ENCODE results near the gene SLC22A17. TPM values are rescaled to one million over a fixed set of nuclear protein-coding genes. Genes with fewer than 3 reads are reported as not detected.

SLC22A17 gene
- total RNA-seq, 1 experiment from 2014 or later = 5.9 TPM

DNA sequence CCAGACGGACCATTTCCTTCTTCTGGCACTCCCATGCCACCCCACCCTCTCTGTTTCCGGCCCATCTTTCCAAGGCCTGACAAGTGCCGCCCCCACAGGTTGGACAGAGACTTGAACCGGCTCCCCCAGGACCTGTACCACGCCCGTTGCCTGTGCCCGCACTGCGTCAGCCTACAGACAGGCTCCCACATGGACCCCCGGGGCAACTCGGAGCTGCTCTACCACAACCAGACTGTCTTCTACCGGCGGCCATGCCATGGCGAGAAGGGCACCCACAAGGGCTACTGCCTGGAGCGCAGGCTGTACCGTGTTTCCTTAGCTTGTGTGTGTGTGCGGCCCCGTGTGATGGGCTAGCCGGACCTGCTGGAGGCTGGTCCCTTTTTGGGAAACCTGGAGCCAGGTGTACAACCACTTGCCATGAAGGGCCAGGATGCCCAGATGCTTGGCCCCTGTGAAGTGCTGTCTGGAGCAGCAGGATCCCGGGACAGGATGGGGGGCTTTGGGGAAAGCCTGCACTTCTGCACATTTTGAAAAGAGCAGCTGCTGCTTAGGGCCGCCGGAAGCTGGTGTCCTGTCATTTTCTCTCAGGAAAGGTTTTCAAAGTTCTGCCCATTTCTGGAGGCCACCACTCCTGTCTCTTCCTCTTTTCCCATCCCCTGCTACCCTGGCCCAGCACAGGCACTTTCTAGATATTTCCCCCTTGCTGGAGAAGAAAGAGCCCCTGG, 23.0 kb upstream of the SLC22A17 start:
- RAD21 ChIA-PET (ENCODE audit: low non-redundant PET in 1 of 2, low total read pairs in 2 of 2, uncharacterized antibody in 2 of 2, unreplicated experiment in 2 of 2) = no interaction called here

More for the DNA sequence above, 23.0 kb upstream of the SLC22A17 start:
- Histone ChIP-seq H3K27me3 (ENCODE audit: insufficient read depth, low read length) (0 out of 2 replicates have a peak, but pooled peaks cover 5% of the 10 kb centered on the region), H3K79me2 (ENCODE audit: insufficient read depth, low read length) (no peaks in the 10 kb centered on the region), H3K4me3 (replicated peaks in 1 of 2; ENCODE audit: low read depth in 1 of 2, low read length in 2 of 2) (no peak overlapping the region), H4K20me1 (ENCODE audit: insufficient read depth) (no peaks in the 10 kb centered on the region), H3K4me1 (ENCODE audit: control insufficient read depth in 1 of 2, insufficient read depth in 2 of 2, low read length in 2 of 2) (no peaks in the 10 kb centered on the region), H3K9ac (ENCODE audit: low read length) (no peak overlapping the region), H3K4me2 (ENCODE audit: low read length) (no peak overlapping the region), H3K9me2 (ENCODE audit: insufficient read depth) (no peaks in the 10 kb centered on the region), H3K27ac (ENCODE audit: low read depth, low read length) (no peak overlapping the region), H3K9me3 (ENCODE audit: control insufficient read depth in 1 of 2, insufficient read depth in 1 of 2, low read depth in 1 of 2, low read length in 2 of 2) (no peaks in the 10 kb centered on the region), H2AFZ (ENCODE audit: low read depth, low read length, poor library complexity, severe bottlenecking) (no peak overlapping the region), H3K36me3 (ENCODE audit: control insufficient read depth in 1 of 2, insufficient read depth in 2 of 2, low read length in 2 of 2) (no peaks in the 10 kb centered on the region)
- POLR2A ChIA-PET = no interaction called here
- BruUV-seq (replicated peaks) = no TSS peak
- TF ChIP-seq CBX3 (IDR thresholded peaks at IDR 0.05; ENCODE audit: low read depth) (no peak), JUND (IDR thresholded peaks at IDR 0.05) (no peak), EZH2 (IDR thresholded peaks at IDR 0.05) (no peak), CEBPB (IDR thresholded peaks at IDR 0.05; ENCODE audit: low read depth) (no peak), EZH2phosphoT487 (IDR thresholded peaks at IDR 0.05; ENCODE audit: borderline replicate concordance) (no peak), EGR1 (IDR thresholded peaks at IDR 0.05; ENCODE audit: low read depth) (no peak), ELF1 (IDR thresholded peaks at IDR 0.05; ENCODE audit: borderline replicate concordance, low read depth) (no peak), RAD21 (IDR thresholded peaks at IDR 0.05; ENCODE audit: low read depth) (no peak), SRF (IDR thresholded peaks at IDR 0.05; ENCODE audit: low read depth) (no peak), SIN3A (IDR thresholded peaks at IDR 0.05; ENCODE audit: low read depth) (no peak), ZNF274 (IDR thresholded peaks at IDR 0.05; ENCODE audit: low read depth, low read length) (no peak), POLR2A (IDR thresholded peaks at IDR 0.05; ENCODE audit: borderline replicate concordance, extremely low read depth, insufficient read depth, insufficient read length) (no peak), TCF7L2 (IDR thresholded peaks at IDR 0.05; ENCODE audit: borderline replicate concordance, extremely low read depth, insufficient read depth, insufficient read length) (no peak), YY1 (IDR thresholded peaks at IDR 0.05; ENCODE audit: extremely low read depth, insufficient replicate concordance, low read depth, low read length) (no peak)
- TF ChIP-seq, protein P1, sequence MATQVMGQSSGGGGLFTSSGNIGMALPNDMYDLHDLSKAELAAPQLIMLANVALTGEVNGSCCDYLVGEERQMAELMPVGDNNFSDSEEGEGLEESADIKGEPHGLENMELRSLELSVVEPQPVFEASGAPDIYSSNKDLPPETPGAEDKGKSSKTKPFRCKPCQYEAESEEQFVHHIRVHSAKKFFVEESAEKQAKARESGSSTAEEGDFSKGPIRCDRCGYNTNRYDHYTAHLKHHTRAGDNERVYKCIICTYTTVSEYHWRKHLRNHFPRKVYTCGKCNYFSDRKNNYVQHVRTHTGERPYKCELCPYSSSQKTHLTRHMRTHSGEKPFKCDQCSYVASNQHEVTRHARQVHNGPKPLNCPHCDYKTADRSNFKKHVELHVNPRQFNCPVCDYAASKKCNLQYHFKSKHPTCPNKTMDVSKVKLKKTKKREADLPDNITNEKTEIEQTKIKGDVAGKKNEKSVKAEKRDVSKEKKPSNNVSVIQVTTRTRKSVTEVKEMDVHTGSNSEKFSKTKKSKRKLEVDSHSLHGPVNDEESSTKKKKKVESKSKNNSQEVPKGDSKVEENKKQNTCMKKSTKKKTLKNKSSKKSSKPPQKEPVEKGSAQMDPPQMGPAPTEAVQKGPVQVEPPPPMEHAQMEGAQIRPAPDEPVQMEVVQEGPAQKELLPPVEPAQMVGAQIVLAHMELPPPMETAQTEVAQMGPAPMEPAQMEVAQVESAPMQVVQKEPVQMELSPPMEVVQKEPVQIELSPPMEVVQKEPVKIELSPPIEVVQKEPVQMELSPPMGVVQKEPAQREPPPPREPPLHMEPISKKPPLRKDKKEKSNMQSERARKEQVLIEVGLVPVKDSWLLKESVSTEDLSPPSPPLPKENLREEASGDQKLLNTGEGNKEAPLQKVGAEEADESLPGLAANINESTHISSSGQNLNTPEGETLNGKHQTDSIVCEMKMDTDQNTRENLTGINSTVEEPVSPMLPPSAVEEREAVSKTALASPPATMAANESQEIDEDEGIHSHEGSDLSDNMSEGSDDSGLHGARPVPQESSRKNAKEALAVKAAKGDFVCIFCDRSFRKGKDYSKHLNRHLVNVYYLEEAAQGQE (IDR thresholded peaks at IDR 0.05; ENCODE audit: low read depth) = no peak
- TF ChIP-seq, protein P2, sequence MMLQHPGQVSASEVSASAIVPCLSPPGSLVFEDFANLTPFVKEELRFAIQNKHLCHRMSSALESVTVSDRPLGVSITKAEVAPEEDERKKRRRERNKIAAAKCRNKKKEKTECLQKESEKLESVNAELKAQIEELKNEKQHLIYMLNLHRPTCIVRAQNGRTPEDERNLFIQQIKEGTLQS (IDR thresholded peaks at IDR 0.05) = no peak
- TF ChIP-seq, protein P3, sequence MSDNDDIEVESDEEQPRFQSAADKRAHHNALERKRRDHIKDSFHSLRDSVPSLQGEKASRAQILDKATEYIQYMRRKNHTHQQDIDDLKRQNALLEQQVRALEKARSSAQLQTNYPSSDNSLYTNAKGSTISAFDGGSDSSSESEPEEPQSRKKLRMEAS (IDR thresholded peaks at IDR 0.05) = no peak
- TF ChIP-seq, protein P4, sequence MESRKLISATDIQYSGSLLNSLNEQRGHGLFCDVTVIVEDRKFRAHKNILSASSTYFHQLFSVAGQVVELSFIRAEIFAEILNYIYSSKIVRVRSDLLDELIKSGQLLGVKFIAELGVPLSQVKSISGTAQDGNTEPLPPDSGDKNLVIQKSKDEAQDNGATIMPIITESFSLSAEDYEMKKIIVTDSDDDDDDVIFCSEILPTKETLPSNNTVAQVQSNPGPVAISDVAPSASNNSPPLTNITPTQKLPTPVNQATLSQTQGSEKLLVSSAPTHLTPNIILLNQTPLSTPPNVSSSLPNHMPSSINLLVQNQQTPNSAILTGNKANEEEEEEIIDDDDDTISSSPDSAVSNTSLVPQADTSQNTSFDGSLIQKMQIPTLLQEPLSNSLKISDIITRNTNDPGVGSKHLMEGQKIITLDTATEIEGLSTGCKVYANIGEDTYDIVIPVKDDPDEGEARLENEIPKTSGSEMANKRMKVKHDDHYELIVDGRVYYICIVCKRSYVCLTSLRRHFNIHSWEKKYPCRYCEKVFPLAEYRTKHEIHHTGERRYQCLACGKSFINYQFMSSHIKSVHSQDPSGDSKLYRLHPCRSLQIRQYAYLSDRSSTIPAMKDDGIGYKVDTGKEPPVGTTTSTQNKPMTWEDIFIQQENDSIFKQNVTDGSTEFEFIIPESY (IDR thresholded peaks at IDR 0.05; ENCODE audit: extremely low read depth, insufficient replicate concordance, low read length) = no peak
- DNase-seq (ENCODE audit: low read depth, low spot score) = no peak
- intact Hi-C loops (cut with micrococcal nuclease) = no loop called here
- CTCF ChIA-PET = no interaction called here
- ATAC-seq = no peak
